ENCODE data around the gene LRP4.

The LRP4 gene

GRCh38 chr11:46918788-46919513 is 601 bp upstream of the LRP4 start:
- in situ Hi-C loops (cut with MboI; ENCODE audit: low sequenced_read_pairs), result no loop called here

- in situ Hi-C loops (cut with MboI; ENCODE audit: low sequenced_read_pairs), result no loop called here
Measured at GRCh38 chr11:46917762-46918082, 628 bp downstream of the LRP4 start.

GRCh38 chr11:46917109-46917761 is 1.1 kb downstream of the LRP4 start:
- in situ Hi-C loops (cut with MboI; ENCODE audit: low sequenced_read_pairs), result no loop called here

GRCh38 chr11:46916286-46917108 is 1.9 kb downstream of the LRP4 start:
- in situ Hi-C loops (cut with MboI; ENCODE audit: low sequenced_read_pairs), result no loop called here

- in situ Hi-C loops (cut with MboI; ENCODE audit: low sequenced_read_pairs), result no loop called here
Measured at GRCh38 chr11:46914910-46915309, 3.4 kb downstream of the LRP4 start.

- in situ Hi-C loops (cut with MboI; ENCODE audit: low sequenced_read_pairs), result no loop called here
Measured at GRCh38 chr11:46914363-46914762, 4.0 kb downstream of the LRP4 start.

- in situ Hi-C loops (cut with MboI; ENCODE audit: low sequenced_read_pairs), result no loop called here
Measured at GRCh38 chr11:46913484-46913883, 4.9 kb downstream of the LRP4 start.

- in situ Hi-C loops (cut with MboI; ENCODE audit: low sequenced_read_pairs), result no loop called here
Measured at GRCh38 chr11:46912526-46913150, 5.7 kb downstream of the LRP4 start.

GRCh38 chr11:46907606-46908005 is 10.7 kb downstream of the LRP4 start:
- in situ Hi-C loops (cut with MboI; ENCODE audit: low sequenced_read_pairs), result no loop called here

- in situ Hi-C loops (cut with MboI; ENCODE audit: low sequenced_read_pairs), result no loop called here
Measured at GRCh38 chr11:46906609-46907041, 11.7 kb downstream of the LRP4 start.

GRCh38 chr11:46905806-46906205 is 12.5 kb downstream of the LRP4 start:
- in situ Hi-C loops (cut with MboI; ENCODE audit: low sequenced_read_pairs), result no loop called here

- in situ Hi-C loops (cut with MboI; ENCODE audit: low sequenced_read_pairs), result no loop called here
Measured at GRCh38 chr11:46903846-46904245, 14.5 kb downstream of the LRP4 start.

- in situ Hi-C loops (cut with MboI; ENCODE audit: low sequenced_read_pairs), result no loop called here
Measured at GRCh38 chr11:46902694-46903093, 15.7 kb downstream of the LRP4 start.

GRCh38 chr11:46901156-46901555 is 17.2 kb downstream of the LRP4 start:
- in situ Hi-C loops (cut with MboI; ENCODE audit: low sequenced_read_pairs), result no loop called here

- in situ Hi-C loops (cut with MboI; ENCODE audit: low sequenced_read_pairs), result no loop called here
Measured at GRCh38 chr11:46900091-46900746, 18.1 kb downstream of the LRP4 start.

- in situ Hi-C loops (cut with MboI; ENCODE audit: low sequenced_read_pairs), result loop anchor here (25.0 kb wide), 1 partner anchor 538 kb away; the partner anchor contains the start of genes PSMC3 and RAPSN
Measured at GRCh38 chr11:46899501-46900025, 18.8 kb downstream of the LRP4 start.

GRCh38 chr11:46898396-46899095 is 19.8 kb downstream of the LRP4 start:
- in situ Hi-C loops (cut with MboI; ENCODE audit: low sequenced_read_pairs), result loop anchor here (25.0 kb wide), 1 partner anchor 539 kb away; the partner anchor contains the start of genes PSMC3 and RAPSN

- in situ Hi-C loops (cut with MboI; ENCODE audit: low sequenced_read_pairs), result loop anchor here (25.0 kb wide), 1 partner anchor 540 kb away; the partner anchor contains the start of genes PSMC3 and RAPSN
Measured at GRCh38 chr11:46896719-46897406, 21.5 kb downstream of the LRP4 start.

GRCh38 chr11:46895821-46896220 is 22.5 kb downstream of the LRP4 start:
- in situ Hi-C loops (cut with MboI; ENCODE audit: low sequenced_read_pairs), result loop anchor here (25.0 kb wide), 1 partner anchor 541 kb away; the partner anchor contains the start of genes PSMC3 and RAPSN
